ENCODE results near the gene LPCAT2.

DNA sequence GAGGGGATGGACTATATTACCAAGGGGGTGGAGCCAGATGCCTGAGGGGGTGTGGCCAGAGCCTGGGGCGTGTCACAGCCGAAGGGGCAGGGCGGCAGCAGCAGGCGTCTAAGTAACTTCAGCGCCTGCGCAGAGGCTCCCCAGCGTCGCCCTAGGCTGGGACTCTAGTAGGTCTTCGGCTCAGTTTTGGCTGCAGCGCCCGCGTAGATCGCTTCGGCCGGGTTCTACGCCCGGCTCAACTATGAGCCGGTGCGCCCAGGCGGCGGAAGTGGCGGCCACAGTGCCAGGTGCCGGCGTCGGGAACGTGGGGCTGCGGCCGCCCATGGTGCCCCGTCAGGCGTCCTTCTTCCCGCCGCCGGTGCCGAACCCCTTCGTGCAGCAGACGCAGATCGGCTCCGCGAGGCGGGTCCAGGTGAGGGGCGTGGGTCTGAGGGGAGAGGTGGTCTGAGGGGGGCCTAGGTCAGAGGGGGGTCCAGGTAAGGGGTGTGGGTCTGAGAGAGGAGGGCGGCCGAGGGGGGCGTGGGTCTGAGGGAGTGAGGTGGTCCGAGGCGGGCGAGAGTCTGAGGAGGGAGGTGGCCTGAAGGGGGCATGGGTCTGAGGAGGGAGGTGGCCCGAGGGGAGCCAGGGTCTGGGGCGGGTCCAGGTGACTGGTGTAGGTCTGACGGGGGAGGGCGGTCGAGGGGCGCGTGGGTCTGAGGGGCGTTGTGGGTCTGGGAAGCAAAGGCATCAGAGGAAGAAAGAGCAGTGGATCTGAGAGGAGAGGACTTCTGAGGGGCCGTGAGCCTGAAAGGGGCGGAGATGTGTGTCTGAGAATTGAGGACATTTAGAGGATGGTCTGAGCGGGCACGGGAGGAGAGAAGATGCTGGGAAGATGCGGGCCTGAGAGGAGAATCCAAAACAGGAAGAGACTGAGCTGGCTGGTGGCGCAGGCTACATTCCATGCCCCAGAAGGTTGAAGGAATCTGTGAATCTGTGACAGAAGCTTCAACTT lies at the start of gene LPCAT2:
- no peak for TF ChIP-seq POLR2A (IDR thresholded peaks at IDR 0.05)
- TF ChIP-seq, protein P1, sequence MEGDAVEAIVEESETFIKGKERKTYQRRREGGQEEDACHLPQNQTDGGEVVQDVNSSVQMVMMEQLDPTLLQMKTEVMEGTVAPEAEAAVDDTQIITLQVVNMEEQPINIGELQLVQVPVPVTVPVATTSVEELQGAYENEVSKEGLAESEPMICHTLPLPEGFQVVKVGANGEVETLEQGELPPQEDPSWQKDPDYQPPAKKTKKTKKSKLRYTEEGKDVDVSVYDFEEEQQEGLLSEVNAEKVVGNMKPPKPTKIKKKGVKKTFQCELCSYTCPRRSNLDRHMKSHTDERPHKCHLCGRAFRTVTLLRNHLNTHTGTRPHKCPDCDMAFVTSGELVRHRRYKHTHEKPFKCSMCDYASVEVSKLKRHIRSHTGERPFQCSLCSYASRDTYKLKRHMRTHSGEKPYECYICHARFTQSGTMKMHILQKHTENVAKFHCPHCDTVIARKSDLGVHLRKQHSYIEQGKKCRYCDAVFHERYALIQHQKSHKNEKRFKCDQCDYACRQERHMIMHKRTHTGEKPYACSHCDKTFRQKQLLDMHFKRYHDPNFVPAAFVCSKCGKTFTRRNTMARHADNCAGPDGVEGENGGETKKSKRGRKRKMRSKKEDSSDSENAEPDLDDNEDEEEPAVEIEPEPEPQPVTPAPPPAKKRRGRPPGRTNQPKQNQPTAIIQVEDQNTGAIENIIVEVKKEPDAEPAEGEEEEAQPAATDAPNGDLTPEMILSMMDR (IDR thresholded peaks at IDR 0.05) = no peak
